KMS-11 (cell line): ENCODE data around the gene C17orf100.

Experiments used
- H2AFZ ChIP-seq: fragments of 200-600 bp; sonication (generic); 2 replicates; pipeline ENCODE4 v1.6.1; 2016; ENCODE audit warnings: antibody characterized with exemption, mixed run types, low read depth
- H3K27ac ChIP-seq: fragments of 200-600 bp; sonication (generic); 2 replicates; pipeline ENCODE4 v1.6.1; 2016; ENCODE audit warnings: mild to moderate bottlenecking, mixed run types
- H3K27me3 ChIP-seq: fragments of 200-600 bp; sonication (generic); 2 replicates; pipeline ENCODE4 v1.6.1; 2017; ENCODE audit warnings: mild to moderate bottlenecking, low read depth, mixed run types, moderate library complexity; ENCODE audit not compliant: insufficient read depth
- H3K36me3 ChIP-seq: fragments of 200-600 bp; sonication (generic); 2 replicates; pipeline ENCODE4 v1.6.1; 2017; ENCODE audit warnings: mild to moderate bottlenecking, mixed run types; ENCODE audit not compliant: insufficient read depth
- H3K4me1 ChIP-seq: fragments of 200-600 bp; sonication (generic); 2 replicates; pipeline ENCODE4 v1.6.1; 2016; ENCODE audit warnings: mild to moderate bottlenecking, low read depth, mixed run types; ENCODE audit not compliant: poor library complexity, severe bottlenecking
- H3K4me2 ChIP-seq: fragments of 200-600 bp; sonication (generic); 2 replicates; pipeline ENCODE4 v1.7.0; 2016; ENCODE audit warnings: mild to moderate bottlenecking, mixed run types
- H3K4me3 ChIP-seq: fragments of 200-600 bp; sonication (generic); IDR thresholded peaks from 2 replicates; pipeline ENCODE4 v1.6.1; 2017; ENCODE audit warnings: low read depth, low read length, mixed read lengths; ENCODE audit not compliant: insufficient read depth
- H3K79me2 ChIP-seq: fragments of 200-600 bp; sonication (generic); 2 replicates; pipeline ENCODE4 v1.6.1; 2016; ENCODE audit warnings: low read depth, mixed run types; ENCODE audit not compliant: insufficient read depth
- H3K9ac ChIP-seq: fragments of 200-600 bp; sonication (generic); 2 replicates; pipeline ENCODE4 v1.6.1; 2016; ENCODE audit warnings: mild to moderate bottlenecking, mixed run types
- H4K20me1 ChIP-seq: fragments of 200-600 bp; sonication (generic); 2 replicates; pipeline ENCODE4 v1.6.1; 2016; ENCODE audit warnings: mild to moderate bottlenecking, mixed run types; ENCODE audit not compliant: insufficient read depth
- CTCF ChIP-seq: fragments of 200-600 bp; sonication (generic); conservative IDR thresholded peaks from 2 replicates; pipeline ENCODE4 v1.6.1; 2017; ENCODE audit warnings: low read depth, mild to moderate bottlenecking, antibody characterized with exemption, low read length, moderate library complexity, mixed read lengths

Gene C17orf100

GRCh38 chr17:6702567-6703215 lies 51.1 kb downstream of the C17orf100 start:
- Histone ChIP-seq H3K27ac (no peak overlapping the region), H2AFZ (no peak overlapping the region), H3K4me1 (no peaks in the 10 kb centered on the region), H4K20me1 (no peaks in the 10 kb centered on the region), H3K9ac (no peak overlapping the region), H3K79me2 (no peaks in the 10 kb centered on the region), H3K36me3 (no peaks in the 10 kb centered on the region), H3K27me3 (no peaks in the 10 kb centered on the region), H3K4me3 (no peak overlapping the region), H3K4me2 (no peak overlapping the region)
- no peak for TF ChIP-seq CTCF
